ENCODE measurements around the gene PRIM1. TPM values are rescaled to one million over a fixed set of nuclear protein-coding genes. Genes with fewer than 3 reads are reported as not detected.
"Not testable (repeated sequence)": the region's sequence is repeated elsewhere in the genome, so short reads cannot be mapped to it uniquely, and the experiment has no call there.

Gene PRIM1
- total RNA-seq, 1 experiment from 2014 or later = 50.7 TPM

- H3K36me3 Mint-ChIP-seq (ENCODE audit: insufficient read depth in 1 of 3, low read depth in 3 of 3) = peaks cover 3 to 8% (median 6%) of the 10 kb centered on the region in 3 experiments; a peak in 5 of 7 replicates
- no peak overlapping the region for H3T11ph ChIP-seq (ENCODE audit: low read length)
Observed at GRCh38 chr12:56758728-56759262, 6.7 kb upstream of the PRIM1 start.

GRCh38 chr12:56757971-56758370 lies 5.8 kb upstream of the PRIM1 start:
- WGBS (ENCODE audit: extremely low coverage, insufficient read length, low lambda C conversion rate) = no CpG with 5 or more reads among the region's 1 CpG
- H4K91ac ChIP-seq (ENCODE audit: insufficient read length, low read depth, low read length); H3K9ac ChIP-seq (ENCODE audit: extremely low read depth, insufficient read length, low read length); H2AK5ac ChIP-seq (ENCODE audit: insufficient read length, low read length); H3K27me3 Mint-ChIP-seq (ENCODE audit: low read depth); H3K79me1 ChIP-seq (ENCODE audit: insufficient read depth, low read depth, low read length, poor library complexity, severe bottlenecking); H2BK12ac ChIP-seq (ENCODE audit: insufficient read length, low read depth, low read length); H3K23ac ChIP-seq (ENCODE audit: insufficient read length, low read depth, low read length); H3T11ph ChIP-seq (ENCODE audit: low read length); H3K18ac ChIP-seq (ENCODE audit: insufficient read length, low read depth, low read length); H4K5ac ChIP-seq (ENCODE audit: insufficient read length, low read depth, low read length); DNase-seq; H3K4me1 Mint-ChIP-seq; H3K79me2 ChIP-seq (ENCODE audit: insufficient read depth, low read length); H3K27ac ChIP-seq (ENCODE audit: insufficient read length, low read depth, low read length); H3K9me3 ChIP-seq (ENCODE audit: control insufficient read depth, low read depth, low read length); H2BK15ac ChIP-seq (ENCODE audit: low read depth, low read length); H3K36me3 Mint-ChIP-seq (ENCODE audit: insufficient read depth in 1 of 3, low read depth in 3 of 3); H3K27ac Mint-ChIP-seq; H2AFZ ChIP-seq (ENCODE audit: low read length); H3K9me3 Mint-ChIP-seq; H2BK5ac ChIP-seq (ENCODE audit: insufficient read length, low read length); H4K20me1 ChIP-seq (ENCODE audit: control insufficient read depth, insufficient read depth, insufficient read length); H3K23me2 ChIP-seq (ENCODE audit: insufficient read length, low read depth, low read length, poor library complexity, severe bottlenecking); H4K8ac ChIP-seq (replicated peaks; ENCODE audit: insufficient read length, low read depth, low read length); H3K56ac ChIP-seq (ENCODE audit: insufficient read length, low read depth, low read length); H3K14ac ChIP-seq (ENCODE audit: insufficient read depth, low read length); H3K4me1 ChIP-seq (ENCODE audit: insufficient read depth, low read length); H3K4ac ChIP-seq (ENCODE audit: low read depth, low read length); H2BK120ac ChIP-seq (ENCODE audit: low read depth, low read length, poor library complexity, severe bottlenecking); H2BK20ac ChIP-seq (ENCODE audit: low read depth, low read length, poor library complexity, severe bottlenecking); H3K4me3 Mint-ChIP-seq; H3K27me3 ChIP-seq (ENCODE audit: insufficient read depth, low read length); H3K4me2 ChIP-seq (ENCODE audit: insufficient read depth, insufficient read length, low read length): not testable (repeated sequence)

More at GRCh38 chr12:56758728-56759262, 6.7 kb upstream of the PRIM1 start:
- Histone ChIP-seq H2BK5ac (ENCODE audit: insufficient read length, low read length) (no peak overlapping the region), H3K4ac (ENCODE audit: low read depth, low read length) (no peak overlapping the region), H3K9me3 (ENCODE audit: control insufficient read depth, low read depth, low read length) (no peaks in the 10 kb centered on the region), H4K5ac (ENCODE audit: insufficient read length, low read depth, low read length) (no peak overlapping the region), H4K8ac (replicated peaks; ENCODE audit: insufficient read length, low read depth, low read length) (no peak overlapping the region), H3K23ac (ENCODE audit: insufficient read length, low read depth, low read length) (no peak overlapping the region), H4K91ac (ENCODE audit: insufficient read length, low read depth, low read length) (no peak overlapping the region), H2BK120ac (ENCODE audit: low read depth, low read length, poor library complexity, severe bottlenecking) (no peak overlapping the region), H3K4me2 (ENCODE audit: insufficient read depth, insufficient read length, low read length) (no peak overlapping the region), H3K79me1 (ENCODE audit: insufficient read depth, low read depth, low read length, poor library complexity, severe bottlenecking) (no peaks in the 10 kb centered on the region), H3K27me3 (ENCODE audit: insufficient read depth, low read length) (no peaks in the 10 kb centered on the region), H2BK12ac (ENCODE audit: insufficient read length, low read depth, low read length) (no peak overlapping the region), H3K79me2 (ENCODE audit: insufficient read depth, low read length) (no peaks in the 10 kb centered on the region), H3K27ac (ENCODE audit: insufficient read length, low read depth, low read length) (no peak overlapping the region), H3K23me2 (ENCODE audit: insufficient read length, low read depth, low read length, poor library complexity, severe bottlenecking) (no peaks in the 10 kb centered on the region), H4K20me1 (ENCODE audit: control insufficient read depth, insufficient read depth, insufficient read length) (no peaks in the 10 kb centered on the region), H2AFZ (ENCODE audit: low read length) (no peak overlapping the region), H3K18ac (ENCODE audit: insufficient read length, low read depth, low read length) (no peak overlapping the region), H3K14ac (ENCODE audit: insufficient read depth, low read length) (no peak overlapping the region), H2BK15ac (ENCODE audit: low read depth, low read length) (no peak overlapping the region), H3K9ac (ENCODE audit: extremely low read depth, insufficient read length, low read length) (no peak overlapping the region), H3K56ac (ENCODE audit: insufficient read length, low read depth, low read length) (no peak overlapping the region), H2BK20ac (ENCODE audit: low read depth, low read length, poor library complexity, severe bottlenecking) (no peak overlapping the region), H2AK5ac (ENCODE audit: insufficient read length, low read length) (no peak overlapping the region), H3K4me1 (ENCODE audit: insufficient read depth, low read length) (no peaks in the 10 kb centered on the region)
- no peaks in the 10 kb centered on the region for H3K27me3 Mint-ChIP-seq (ENCODE audit: low read depth)
- no peak for TF ChIP-seq CTCF (conservative IDR thresholded peaks at IDR 0.05)
- H3K4me3 Mint-ChIP-seq = no peak overlapping the region
- H3K4me1 Mint-ChIP-seq = peaks cover 5 to 10% of the 10 kb centered on the region in 2 experiments
- H3K27ac Mint-ChIP-seq = no peak overlapping the region
- WGBS (ENCODE audit: extremely low coverage, insufficient read length, low lambda C conversion rate) = no CpG with 5 or more reads among the region's 3 CpGs
- DNase-seq = no peak
- peaks cover 7 to 8% of the 10 kb centered on the region in 2 experiments for H3K9me3 Mint-ChIP-seq
